Liver (tissue), 9 donors: ENCODE measurements around the gene BCL7C. TPM values are rescaled to one million over a fixed set of nuclear protein-coding genes. Genes with fewer than 3 reads are reported as not detected.

Experiments used
- DNase-seq: peaks from one replicate; pipeline ENCODE4 v3.0.0-alpha.2; 2017; ENCODE audit warnings: low spot score
- H3K27ac ChIP-seq, 2 donors: one replicate each; pipeline ENCODE4 v1.7.0; 2013; ENCODE audit warnings: inconsistent platforms in 2 of 2, low read length in 2 of 2, control low read depth in 1 of 2, low read depth in 1 of 2, mild to moderate bottlenecking in 1 of 2
- H3K27me3 ChIP-seq, 4 donors: one replicate each; pipeline versions ENCODE4 v1.6.1 to v1.7.0; 2013; ENCODE audit warnings: low read length in 3 of 4, inconsistent platforms in 1 of 4, mild to moderate bottlenecking in 1 of 4, moderate library complexity in 1 of 4; ENCODE audit not compliant: control insufficient read depth in 4 of 4, insufficient read depth in 4 of 4
- H3K36me3 ChIP-seq, 4 donors: one replicate each; pipeline versions ENCODE4 v1.6.1 to v1.7.0; 2013; ENCODE audit warnings: low read length in 3 of 4, mild to moderate bottlenecking in 3 of 4, low read depth in 1 of 4, moderate library complexity in 1 of 4; ENCODE audit not compliant: control insufficient read depth in 4 of 4, insufficient read depth in 3 of 4
- H3K4me1 ChIP-seq, 4 donors: one replicate each; pipeline versions ENCODE4 v1.6.1 to v1.7.0; 2013; ENCODE audit warnings: low read length in 3 of 4, mild to moderate bottlenecking in 3 of 4, moderate library complexity in 1 of 4; ENCODE audit not compliant: control insufficient read depth in 4 of 4, insufficient read depth in 4 of 4
- H3K4me3 ChIP-seq, 3 donors: one replicate each; pipeline versions ENCODE4 v1.6.1 to v1.7.0; 2013; ENCODE audit warnings: low read length in 3 of 3, control low read depth in 1 of 3, low read depth in 1 of 3, mild to moderate bottlenecking in 1 of 3
- H3K9ac ChIP-seq, 2 donors: one replicate each; pipeline ENCODE4 v1.7.0; 2013; ENCODE audit warnings: low read length in 2 of 2, mild to moderate bottlenecking in 2 of 2, moderate library complexity in 2 of 2, control low read depth in 1 of 2, low read depth in 1 of 2
- H3K9me3 ChIP-seq, 4 donors: one replicate each; pipeline versions ENCODE4 v1.6.1 to v1.7.0; 2013; ENCODE audit warnings: low read length in 3 of 4; ENCODE audit not compliant: control insufficient read depth in 4 of 4
- ATF3 ChIP-seq: IDR thresholded peaks from 2 replicates; pipeline ENCODE4 v1.6.1; 2016; ENCODE audit warnings: antibody characterized with exemption
- CTCF ChIP-seq: fragments of 150-350 bp; IDR thresholded peaks from 2 replicates; pipeline ENCODE4 v1.5.1; 2017; ENCODE audit warnings: improper control_type of control experiment, low read depth, low read length; ENCODE audit not compliant: missing input control
- EGR1 ChIP-seq, 2 donors: IDR thresholded peaks; 2 replicates each; pipeline ENCODE4 v1.6.1; 2016 to 2018; ENCODE audit warnings: antibody characterized with exemption in 2 of 2, low read depth in 2 of 2
- GABPA ChIP-seq, 2 donors: IDR thresholded peaks in 1 of 2; conservative IDR thresholded peaks in 1 of 2; 2 replicates each; pipeline ENCODE4 v1.6.1; 2016; ENCODE audit warnings: antibody characterized with exemption in 2 of 2, mild to moderate bottlenecking in 1 of 2, moderate library complexity in 1 of 2
- HNF4A ChIP-seq, 2 donors: conservative IDR thresholded peaks; 2 replicates each; pipeline ENCODE4 v1.6.1; 2016; ENCODE audit warnings: antibody characterized with exemption in 2 of 2, mild to moderate bottlenecking in 2 of 2
- HNF4G ChIP-seq: IDR thresholded peaks from 2 replicates; pipeline ENCODE4 v1.6.1; 2016; ENCODE audit warnings: antibody characterized with exemption
- MAX ChIP-seq: IDR thresholded peaks from 2 replicates; pipeline ENCODE4 v1.6.1; 2016; ENCODE audit warnings: antibody characterized with exemption
- NR2F2 ChIP-seq: IDR thresholded peaks from 2 replicates; pipeline ENCODE4 v1.6.1; 2016; ENCODE audit warnings: antibody characterized with exemption
- RAD21 ChIP-seq, 2 donors: IDR thresholded peaks; 2 replicates each; pipeline ENCODE4 v1.6.1; 2016; ENCODE audit warnings: antibody characterized with exemption in 2 of 2, mild to moderate bottlenecking in 2 of 2
- RXRA ChIP-seq, 2 donors: IDR thresholded peaks; 2 replicates each; pipeline ENCODE4 v1.6.1; 2017 to 2018; ENCODE audit warnings: antibody characterized with exemption in 2 of 2, mild to moderate bottlenecking in 1 of 2
- TAF1 ChIP-seq: conservative IDR thresholded peaks from 2 replicates; pipeline ENCODE4 v1.6.1; 2016; ENCODE audit warnings: antibody characterized with exemption, mild to moderate bottlenecking
- YY1 ChIP-seq: IDR thresholded peaks from 2 replicates; pipeline ENCODE4 v1.6.1; 2016; ENCODE audit warnings: antibody characterized with exemption, mild to moderate bottlenecking
- ZBTB33 ChIP-seq: IDR thresholded peaks from 2 replicates; pipeline ENCODE4 v1.6.1; 2016; ENCODE audit warnings: antibody characterized with exemption
- WGBS: extraction: QIAGEN DNeasy Blood & Tissue Kit; methylation state at CpG from one replicate; pipeline ENCODE4 v1.1.7; 2013; 5-methylcytosine and 5-hydroxymethylcytosine counted together
- polyA plus RNA-seq, 2 donors: library from polyadenylated mRNA; stranded (reverse) in 1 of 2; unstranded in 1 of 2; fragments of 200-250 nt in 1 of 2; fragments of >200 nt in 1 of 2; fragmentation: Nextera tagmentation in 1 of 2; extraction: Ambion mirVana in 1 of 2; gene quantifications; one replicate each; pipeline versions ENCODE4 v1.2.1 to v1.2.3, GENCODE V29; 2013 to 2015
- total RNA-seq, 2 donors: library from RNA; depleted of rRNA; stranded (reverse); fragments of >200 nt; gene quantifications; one replicate each; pipeline ENCODE4 v1.2.3, GENCODE V29; 2014
- donor health status: healthy.
- donor health status: healthy.
- donor health status: healthy.
- donor health status: healthy.
- donor health status: healthy.

The BCL7C gene
- total and polyA plus RNA-seq, 4 donors, result 3.4 to 7.1 (median 5.5) TPM

- peak; percentile 58 for TF ChIP-seq TAF1
- TF ChIP-seq MAX, result no peak
Observed at GRCh38 chr16:30874821-30875717, 18.8 kb downstream of the BCL7C start (continued).

- WGBS, result 18% methylated on average over 23 of the region's 23 CpGs
- Histone ChIP-seq H3K9me3 (no peaks in the 10 kb centered on the region), H3K4me1 (peaks cover 8 to 24% (median 13%) of the 10 kb centered on the region in 4 donors), H3K27ac (peak overlapping the region; percentile 91 to 96), H3K4me3 (peak overlapping the region; percentile 65 to 96 (median 88)), H3K36me3 (peaks cover 0 to 2% (median under 1%) of the 10 kb centered on the region in 4 donors), H3K9ac (peak overlapping the region; percentile 81 to 82), H3K27me3 (no peaks in the 10 kb centered on the region)
- peak; percentile 6 for TF ChIP-seq MAX
- TF ChIP-seq CTCF, result no peak
- no peak for DNase-seq
Observed at GRCh38 chr16:30874244-30874820, 19.5 kb downstream of the BCL7C start.

GRCh38 chr16:30870904-30871303 is 23.0 kb downstream of the BCL7C start:
- no peak for DNase-seq

GRCh38 chr16:30867747-30868146 is 26.1 kb downstream of the BCL7C start:
- Histone ChIP-seq H3K27ac (no peak overlapping the region), H3K4me1 (no peaks in the 10 kb centered on the region), H3K4me3 (no peak overlapping the region), H3K9me3 (no peaks in the 10 kb centered on the region), H3K36me3 (peaks cover 0 to 2% (median under 1%) of the 10 kb centered on the region in 4 donors), H3K9ac (no peak overlapping the region), H3K27me3 (no peaks in the 10 kb centered on the region)
- 95% methylated on average over 5 of the region's 5 CpGs for WGBS
- DNase-seq, result no peak
- TF ChIP-seq RXRA (IDR thresholded peaks at IDR 0.05) (no peak), MAX (no peak), NR2F2 (no peak), YY1 (no peak), GABPA (IDR thresholded peaks at IDR 0.05 in 1 of 2, conservative IDR thresholded peaks at IDR 0.05 in 1 of 2) (no peak), RAD21 (IDR thresholded peaks at IDR 0.05) (no peak), HNF4A (conservative IDR thresholded peaks at IDR 0.05) (no peak), EGR1 (IDR thresholded peaks at IDR 0.05; ENCODE audit: low read depth in 2 of 2) (no peak), HNF4G (no peak), CTCF (no peak), ZBTB33 (no peak), ATF3 (no peak)

More at GRCh38 chr16:30870904-30871303, 23.0 kb downstream of the BCL7C start:
- peaks cover under 1 to 10% (median 5%) of the 10 kb centered on the region in 4 donors for H3K4me1 ChIP-seq
- H3K27ac ChIP-seq, result no peak overlapping the region
- no peak overlapping the region for H3K9ac ChIP-seq
- no peak for TF ChIP-seq TAF1
- no peak for TF ChIP-seq EGR1 (IDR thresholded peaks at IDR 0.05; ENCODE audit: low read depth in 2 of 2)
- H3K4me3 ChIP-seq, result no peak overlapping the region
- peaks cover 0 to 2% (median under 1%) of the 10 kb centered on the region in 4 donors for H3K36me3 ChIP-seq
- no peaks in the 10 kb centered on the region for H3K27me3 ChIP-seq
- no peaks in the 10 kb centered on the region for H3K9me3 ChIP-seq
- WGBS, result 93% methylated on average over 6 of the region's 6 CpGs
